ENCODE data around the gene ZBTB9. TPM values are rescaled to one million over a fixed set of nuclear protein-coding genes. Genes with fewer than 3 reads are reported as not detected.

ZBTB9 gene
- total RNA-seq, 1 experiment from 2014 or later = 8.4 TPM

DNA sequence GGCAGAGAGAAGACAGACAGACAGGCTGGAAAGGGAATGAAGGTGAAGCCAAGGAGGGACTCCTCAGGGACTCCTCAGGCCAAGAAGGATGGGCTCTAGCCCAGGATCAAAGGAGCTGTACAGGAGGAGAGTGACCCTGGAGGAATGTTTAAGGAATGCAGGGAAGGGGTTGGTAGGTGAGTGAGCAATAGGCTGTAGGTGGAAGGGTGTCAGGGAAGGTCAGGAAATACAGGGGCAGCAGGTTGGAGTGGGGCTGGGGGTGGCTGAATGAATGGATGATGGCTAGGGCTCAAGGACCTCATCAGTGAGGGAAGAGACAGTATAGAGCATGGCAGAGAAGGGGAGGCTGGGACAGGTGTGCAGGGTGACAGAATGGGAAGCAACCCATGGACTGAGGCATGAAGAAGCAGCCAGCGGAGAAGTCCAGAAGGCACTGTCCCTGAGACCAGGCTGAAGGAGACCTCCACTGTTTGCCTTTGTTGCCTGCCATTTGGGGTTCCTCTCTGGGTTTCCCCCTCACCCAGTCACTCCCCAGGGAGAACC, 21.3 kb upstream of the ZBTB9 start:
- no peak for DNase-seq (ENCODE audit: low read depth)

- DNase-seq (ENCODE audit: low read depth) = no peak
These were observed 20.7 kb upstream of the ZBTB9 start for GRCh38 chr6:33433544-33434191.

GRCh38 chr6:33434961-33435360, 19.4 kb upstream of the ZBTB9 start:
- DNase-seq (ENCODE audit: low read depth) = no peak

- no peak for DNase-seq (ENCODE audit: low read depth)
These were observed 16.7 kb upstream of the ZBTB9 start for GRCh38 chr6:33437666-33438065.

DNA sequence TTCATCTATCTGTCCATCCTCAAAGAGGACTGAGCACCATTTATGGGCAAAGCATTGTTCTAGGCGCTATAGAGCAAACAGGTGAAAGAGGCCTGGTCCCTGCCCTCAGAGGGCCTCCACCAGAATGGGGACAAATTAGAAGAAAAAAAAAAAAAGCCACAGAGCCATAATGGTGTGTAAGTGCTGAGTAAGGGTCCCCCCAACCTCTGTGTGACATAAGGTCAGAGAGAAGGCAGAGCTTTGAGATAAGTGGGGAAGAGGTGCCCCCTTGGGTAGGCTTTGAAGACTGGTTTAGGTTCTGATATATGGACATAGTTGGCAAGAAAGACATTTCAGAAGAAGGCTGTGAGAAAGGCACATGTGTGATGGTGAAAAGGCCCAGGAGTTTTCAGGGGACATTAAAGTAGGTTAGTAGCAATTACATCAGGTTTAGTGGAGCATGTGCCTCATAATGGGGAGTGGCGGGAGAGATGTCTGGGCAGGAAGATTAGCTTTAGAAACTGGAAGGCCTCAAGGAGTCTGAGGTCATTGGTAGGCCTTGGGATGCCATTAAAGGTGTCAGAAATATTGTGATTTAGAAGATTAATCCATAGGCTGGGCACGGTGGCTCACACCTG, 15.3 kb upstream of the ZBTB9 start:
- DNase-seq (ENCODE audit: low read depth) = no peak

GRCh38 chr6:33439956-33440648, 14.3 kb upstream of the ZBTB9 start:
- no peak for DNase-seq (ENCODE audit: low read depth)

DNA sequence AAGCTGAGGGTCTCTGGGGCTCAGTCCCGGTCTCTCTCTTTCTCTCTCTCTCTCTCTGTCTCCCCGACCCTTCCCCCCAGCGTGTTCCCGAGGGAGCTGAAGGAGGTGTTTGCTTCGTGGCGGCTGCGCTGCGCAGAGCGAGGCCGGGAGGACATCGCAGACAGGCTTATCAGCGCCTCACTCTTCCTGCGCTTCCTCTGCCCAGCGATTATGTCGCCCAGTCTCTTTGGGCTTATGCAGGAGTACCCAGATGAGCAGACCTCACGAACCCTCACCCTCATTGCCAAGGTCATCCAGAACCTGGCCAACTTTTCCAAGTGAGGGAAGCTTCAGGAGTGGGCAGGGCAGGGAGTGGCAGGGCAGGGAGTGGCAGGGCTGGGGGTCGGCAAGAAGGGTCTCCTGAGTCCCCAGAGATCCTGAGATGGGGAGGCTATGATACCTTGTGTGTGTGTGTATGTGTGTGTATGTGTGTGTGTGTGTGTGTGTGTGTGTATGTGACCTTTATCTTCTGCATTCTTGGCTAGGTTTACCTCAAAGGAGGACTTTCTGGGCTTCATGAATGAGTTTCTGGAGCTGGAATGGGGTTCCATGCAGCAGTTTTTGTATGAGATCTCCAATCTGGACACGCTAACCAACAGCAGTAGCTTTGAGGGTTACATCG, 13.6 kb upstream of the ZBTB9 start:
- DNase-seq (ENCODE audit: low read depth) = no peak

DNA sequence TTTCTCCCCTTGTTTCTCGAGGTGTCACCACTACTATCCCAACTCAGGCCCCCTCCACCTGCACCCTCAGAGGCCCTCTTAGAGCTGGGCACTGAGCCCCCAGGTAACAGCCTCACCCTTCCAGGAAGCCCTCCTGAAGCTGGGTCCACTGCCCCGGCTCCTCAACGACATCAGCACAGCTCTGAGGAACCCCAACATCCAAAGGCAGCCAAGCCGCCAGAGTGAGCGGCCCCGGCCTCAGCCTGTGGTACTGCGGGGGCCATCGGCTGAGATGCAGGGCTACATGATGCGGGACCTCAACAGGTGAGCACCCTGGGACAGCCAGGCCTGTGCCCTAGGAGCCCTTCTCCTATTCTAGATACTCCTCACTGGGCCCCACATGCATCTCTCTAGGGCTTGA, 12.9 kb upstream of the ZBTB9 start:
- DNase-seq (ENCODE audit: low read depth) = no peak

- DNase-seq (ENCODE audit: low read depth) = no peak
These were observed 12.1 kb upstream of the ZBTB9 start for GRCh38 chr6:33442283-33442682.

GRCh38 chr6:33443025-33443424, 11.4 kb upstream of the ZBTB9 start:
- no peak for DNase-seq (ENCODE audit: low read depth)

DNA sequence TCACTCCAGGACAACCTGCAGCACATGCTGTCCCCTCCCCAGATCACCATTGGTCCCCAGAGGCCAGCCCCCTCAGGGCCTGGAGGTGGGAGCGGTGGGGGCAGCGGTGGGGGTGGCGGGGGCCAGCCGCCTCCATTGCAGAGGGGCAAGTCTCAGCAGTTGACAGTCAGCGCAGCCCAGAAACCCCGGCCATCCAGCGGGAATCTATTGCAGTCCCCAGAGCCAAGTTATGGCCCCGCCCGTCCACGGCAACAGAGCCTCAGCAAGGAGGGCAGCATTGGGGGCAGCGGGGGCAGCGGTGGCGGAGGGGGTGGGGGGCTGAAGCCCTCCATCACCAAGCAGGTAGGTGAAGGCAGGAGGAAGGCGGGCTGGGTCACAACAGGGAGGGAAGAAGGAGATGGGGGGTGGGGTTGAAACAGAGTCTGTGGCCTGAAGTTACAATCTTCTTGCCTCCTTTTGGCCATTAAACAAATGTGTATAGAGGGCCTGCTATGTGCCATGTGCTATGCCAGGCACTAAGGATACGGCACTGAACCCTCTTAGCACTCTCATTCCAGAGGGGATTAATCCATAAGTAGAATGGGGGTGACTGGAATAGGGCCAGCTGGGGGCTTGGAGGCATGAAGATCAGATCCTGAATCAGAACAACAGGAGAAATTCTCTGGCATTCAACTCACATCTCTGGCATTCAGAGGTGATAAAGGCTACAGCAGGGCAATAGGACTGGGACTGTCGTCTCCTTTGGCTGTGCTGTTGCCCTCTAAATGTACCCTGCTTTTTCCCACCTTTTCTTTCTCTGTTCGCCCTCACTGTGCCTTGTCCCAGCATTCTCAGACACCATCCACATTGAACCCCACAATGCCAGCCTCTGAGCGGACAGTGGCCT, 10.5 kb upstream of the ZBTB9 start:
- DNase-seq (ENCODE audit: low read depth) = no peak

DNA sequence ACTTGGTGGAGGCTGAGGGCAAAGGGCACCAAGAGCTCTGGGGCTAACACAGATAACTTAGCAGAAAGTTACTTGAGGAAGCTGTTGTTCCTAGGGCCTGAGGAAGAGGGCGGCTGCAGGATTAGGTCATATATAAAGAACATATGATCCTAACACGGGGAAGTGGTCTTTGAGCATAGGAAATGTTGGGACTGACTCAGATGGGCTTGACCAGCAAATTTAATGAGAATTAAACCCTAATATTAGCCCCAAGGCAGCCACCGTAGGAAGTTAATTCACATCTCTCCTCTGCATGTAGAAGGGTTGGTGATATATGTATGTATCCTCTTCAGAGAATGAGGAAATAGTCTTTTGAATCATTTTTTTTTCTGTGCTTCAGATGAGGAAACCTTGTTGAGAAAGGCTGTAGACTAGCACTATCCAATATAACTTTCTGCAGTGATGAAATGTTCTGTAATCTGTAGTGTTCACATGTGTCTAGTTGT, 9.2 kb upstream of the ZBTB9 start:
- no peak for DNase-seq (ENCODE audit: low read depth)

- no peak for DNase-seq (ENCODE audit: low read depth)
These were observed 8.0 kb upstream of the ZBTB9 start for GRCh38 chr6:33446356-33446755.

DNA sequence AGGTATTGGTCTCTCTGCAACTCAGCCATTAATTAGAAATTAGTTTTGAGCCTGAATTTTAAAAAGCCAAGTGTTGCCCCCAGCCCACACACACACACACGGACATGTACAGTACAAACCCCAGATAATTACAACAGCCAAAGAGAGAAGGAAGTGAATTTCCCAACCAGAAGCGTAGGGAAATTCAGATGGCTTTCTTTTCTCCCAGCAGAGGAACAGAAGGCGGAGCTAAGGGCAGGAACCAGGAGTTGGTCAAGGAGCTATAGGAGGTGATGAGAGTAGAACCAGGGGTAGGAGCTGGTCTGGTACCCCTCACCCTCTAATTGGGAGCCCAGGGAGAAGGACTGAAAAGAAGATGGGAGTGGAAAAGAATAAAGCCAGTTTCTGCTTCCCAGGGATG, 3.9 kb upstream of the ZBTB9 start:
- no peak for DNase-seq (ENCODE audit: low read depth)

DNA sequence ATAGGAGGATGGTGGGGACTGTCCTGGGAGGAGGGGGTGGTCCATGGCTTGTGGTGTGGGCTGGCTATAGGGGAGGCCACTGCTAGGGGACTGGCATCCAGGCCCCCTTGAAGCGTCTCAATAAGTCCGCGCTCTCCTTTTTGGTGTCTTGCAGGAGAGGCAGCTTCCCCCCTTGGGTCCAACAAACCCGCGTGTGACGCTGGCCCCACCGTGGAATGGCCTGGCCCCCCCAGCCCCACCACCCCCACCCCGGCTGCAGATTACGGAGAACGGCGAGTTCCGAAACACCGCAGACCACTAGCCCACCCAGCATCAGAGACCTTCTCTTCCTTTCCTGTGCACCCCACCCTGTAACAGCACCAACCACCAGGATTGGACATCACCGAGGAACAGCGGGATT, 2.8 kb upstream of the ZBTB9 start:
- DNase-seq (ENCODE audit: low read depth) = no peak

GRCh38 chr6:33452496-33452895, 1.9 kb upstream of the ZBTB9 start:
- DNase-seq (ENCODE audit: low read depth) = no peak

DNA sequence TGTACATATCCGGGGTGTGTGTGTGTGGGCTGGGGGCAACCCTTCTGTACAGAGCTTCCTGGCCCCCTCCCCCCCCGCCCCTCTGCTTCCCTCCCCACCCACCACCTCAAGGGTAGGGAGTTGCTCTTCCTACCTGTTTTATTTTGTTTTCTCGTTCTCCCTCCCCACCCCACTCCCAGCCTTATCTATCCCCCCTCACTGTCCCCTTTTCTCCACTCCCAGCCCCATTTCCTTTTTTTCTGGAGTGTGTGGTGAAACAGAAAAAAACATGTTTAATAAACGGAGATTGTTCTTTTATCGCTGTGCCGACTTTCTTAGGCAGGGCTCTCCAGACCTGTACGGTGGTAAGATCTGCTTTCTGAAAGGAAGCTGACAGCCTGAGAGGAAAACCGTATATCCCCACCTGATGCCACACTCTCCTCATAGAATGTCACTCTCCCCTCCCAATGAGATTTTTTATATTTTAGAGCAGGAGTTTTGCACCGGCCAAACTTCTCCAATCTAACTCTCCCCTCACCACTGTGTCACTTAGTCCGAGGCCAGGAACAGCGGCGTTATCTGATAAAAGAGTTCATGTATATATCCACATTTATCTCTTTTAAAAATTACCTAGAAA, 875 bp upstream of the ZBTB9 start:
- DNase-seq (ENCODE audit: low read depth) = no peak

GRCh38 chr6:33455051-33455450, 675 bp downstream of the ZBTB9 start:
- DNase-seq (ENCODE audit: low read depth) = no peak

DNA sequence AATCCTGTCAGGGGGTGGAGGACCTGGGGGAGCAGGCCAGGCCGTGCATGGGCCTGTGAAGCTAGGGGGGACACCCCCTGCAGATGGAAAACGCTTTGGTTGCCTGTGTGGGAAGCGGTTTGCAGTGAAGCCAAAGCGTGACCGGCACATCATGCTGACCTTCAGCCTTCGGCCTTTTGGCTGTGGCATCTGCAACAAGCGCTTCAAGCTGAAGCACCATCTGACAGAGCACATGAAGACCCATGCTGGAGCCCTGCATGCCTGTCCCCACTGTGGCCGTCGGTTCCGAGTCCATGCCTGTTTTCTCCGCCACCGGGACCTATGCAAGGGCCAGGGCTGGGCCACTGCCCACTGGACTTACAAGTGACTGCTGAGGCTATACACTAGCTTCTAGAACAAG, 1.8 kb downstream of the ZBTB9 start:
- DNase-seq (ENCODE audit: low read depth) = no peak

GRCh38 chr6:33458676-33459075, 4.3 kb downstream of the ZBTB9 start:
- DNase-seq (ENCODE audit: low read depth) = no peak
